ENCODE data around the gene IL4R. TPM values are rescaled to one million over a fixed set of nuclear protein-coding genes. Genes with fewer than 3 reads are reported as not detected.
A peak's percentile ranks its signal among the peaks of the same experiment; 100 is the strongest.

Gene IL4R
- total RNA-seq, 2 experiments from 2014 or later: 73.1 to 82.8 TPM

DNA sequence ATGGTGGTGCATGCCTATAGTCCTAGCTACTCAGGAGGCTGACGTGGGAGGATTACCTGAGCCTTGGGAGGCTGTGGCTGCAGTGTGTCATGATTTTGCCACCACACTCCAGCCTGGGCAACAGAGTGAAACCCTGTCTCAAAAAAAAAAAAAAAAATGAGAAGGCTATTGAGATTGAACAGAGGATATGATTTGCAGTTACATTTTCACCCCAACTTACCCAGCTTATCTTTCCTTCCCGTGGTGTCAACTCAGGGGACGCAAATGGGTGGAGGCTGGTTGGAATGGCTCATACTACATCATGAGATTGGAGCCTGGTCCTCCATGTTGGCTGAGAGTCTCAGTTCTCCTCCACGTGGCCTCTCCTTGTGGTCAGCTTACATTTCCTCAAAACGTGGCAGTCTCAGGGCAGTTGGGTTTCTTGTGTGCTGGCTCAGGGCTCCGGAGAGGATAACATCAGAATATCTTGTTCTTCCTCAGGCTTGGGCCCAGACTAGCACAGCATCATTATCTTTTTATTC lies 28.0 kb upstream of the IL4R start:
- peak overlapping the region; percentile 57; the same call in 1 of the 2 replicates for H2AFZ ChIP-seq (ENCODE audit: low read length)
- ChIA-PET CTCF (ENCODE audit: unreplicated experiment) (interaction anchor here (0.6 kb wide), 1 partner anchor 63 kb away, joined by 3 read pairs; no protein-coding TSS in a partner anchor), POLR2A (interaction anchor here (0.7 to 3.1 kb wide), 5 partner anchors 11 to 761 kb away, joined by 3 to 18 read pairs (median 4); no protein-coding TSS in a partner anchor)
- intact Hi-C loops (cut with micrococcal nuclease; ENCODE audit: unreplicated experiment): no loop called here
- no peaks in the 10 kb centered on the region for H4K20me1 ChIP-seq (ENCODE audit: insufficient read depth, low read length)
- no peaks in the 10 kb centered on the region for H3K36me3 ChIP-seq (ENCODE audit: insufficient read depth, low read length)
- no peak for DNase-seq (ENCODE audit: low spot score)
- no peak overlapping the region for H3K4me2 ChIP-seq (ENCODE audit: low read length)
- no peak overlapping the region for H3K27ac ChIP-seq (ENCODE audit: low read depth, low read length, poor library complexity, severe bottlenecking)
- TF ChIP-seq, protein P1, sequence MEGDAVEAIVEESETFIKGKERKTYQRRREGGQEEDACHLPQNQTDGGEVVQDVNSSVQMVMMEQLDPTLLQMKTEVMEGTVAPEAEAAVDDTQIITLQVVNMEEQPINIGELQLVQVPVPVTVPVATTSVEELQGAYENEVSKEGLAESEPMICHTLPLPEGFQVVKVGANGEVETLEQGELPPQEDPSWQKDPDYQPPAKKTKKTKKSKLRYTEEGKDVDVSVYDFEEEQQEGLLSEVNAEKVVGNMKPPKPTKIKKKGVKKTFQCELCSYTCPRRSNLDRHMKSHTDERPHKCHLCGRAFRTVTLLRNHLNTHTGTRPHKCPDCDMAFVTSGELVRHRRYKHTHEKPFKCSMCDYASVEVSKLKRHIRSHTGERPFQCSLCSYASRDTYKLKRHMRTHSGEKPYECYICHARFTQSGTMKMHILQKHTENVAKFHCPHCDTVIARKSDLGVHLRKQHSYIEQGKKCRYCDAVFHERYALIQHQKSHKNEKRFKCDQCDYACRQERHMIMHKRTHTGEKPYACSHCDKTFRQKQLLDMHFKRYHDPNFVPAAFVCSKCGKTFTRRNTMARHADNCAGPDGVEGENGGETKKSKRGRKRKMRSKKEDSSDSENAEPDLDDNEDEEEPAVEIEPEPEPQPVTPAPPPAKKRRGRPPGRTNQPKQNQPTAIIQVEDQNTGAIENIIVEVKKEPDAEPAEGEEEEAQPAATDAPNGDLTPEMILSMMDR (conservative IDR thresholded peaks at IDR 0.05; ENCODE audit: low read length): no peak
- no peak for TF ChIP-seq EZH2phosphoT487 (IDR thresholded peaks at IDR 0.05; ENCODE audit: borderline replicate concordance, low read depth, low read length)
- no peaks in the 10 kb centered on the region for H3K9me2 ChIP-seq (ENCODE audit: insufficient read depth, low read length)
- peaks cover 28% of the 10 kb centered on the region for H3K4me1 ChIP-seq (ENCODE audit: insufficient read depth, low read length, poor library complexity, severe bottlenecking)
- BruUV-seq (replicated peaks): no TSS peak
- H3K4me3 ChIP-seq (ENCODE audit: low read depth, low read length, poor library complexity, severe bottlenecking): no peak overlapping the region
- H3K79me2 ChIP-seq (ENCODE audit: insufficient read depth, low read depth, low read length): no peaks in the 10 kb centered on the region
- no peaks in the 10 kb centered on the region for H3K9me3 ChIP-seq (ENCODE audit: low read length)

DNA sequence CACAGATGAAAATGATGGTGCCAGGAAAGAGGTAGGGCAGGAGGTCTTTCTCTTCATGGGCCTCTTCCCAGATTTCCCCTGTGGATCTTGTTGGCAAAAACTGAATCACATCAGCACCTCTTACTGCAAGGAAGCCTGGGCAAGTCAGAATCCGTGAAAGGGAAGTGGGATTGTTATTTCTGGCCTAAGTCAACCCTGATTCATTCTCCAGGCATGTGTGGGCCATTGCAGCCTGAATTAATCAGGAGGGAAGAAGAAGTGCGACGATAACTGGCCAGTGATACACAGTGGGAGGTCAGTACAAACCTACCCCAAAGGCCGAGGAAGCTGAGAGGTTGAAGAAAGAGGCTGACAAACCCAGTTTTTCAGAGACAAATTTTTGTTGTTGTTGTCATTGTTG lies 27.3 kb upstream of the IL4R start:
- H2AFZ ChIP-seq (ENCODE audit: low read length): peak overlapping the region; percentile 57; the same call in 1 of the 2 replicates
- no TSS peak for BruUV-seq (replicated peaks)
- POLR2A ChIA-PET: interaction anchor here (0.7 to 3.1 kb wide), 3 partner anchors 11 to 17 kb away, joined by 3 to 18 read pairs (median 15); no protein-coding TSS in a partner anchor

More for the DNA sequence above, 27.3 kb upstream of the IL4R start:
- H3K4me3 ChIP-seq (ENCODE audit: low read depth, low read length, poor library complexity, severe bottlenecking): no peak overlapping the region
- H4K20me1 ChIP-seq (ENCODE audit: insufficient read depth, low read length): no peaks in the 10 kb centered on the region
- no peak overlapping the region for H3K4me2 ChIP-seq (ENCODE audit: low read length)
- peaks cover 28% of the 10 kb centered on the region for H3K4me1 ChIP-seq (ENCODE audit: insufficient read depth, low read length, poor library complexity, severe bottlenecking)
- intact Hi-C loops (cut with micrococcal nuclease; ENCODE audit: unreplicated experiment): no loop called here
- no peaks in the 10 kb centered on the region for H3K79me2 ChIP-seq (ENCODE audit: insufficient read depth, low read depth, low read length)
- no peak overlapping the region for H3K27ac ChIP-seq (ENCODE audit: low read depth, low read length, poor library complexity, severe bottlenecking)
- H3K36me3 ChIP-seq (ENCODE audit: insufficient read depth, low read length): no peaks in the 10 kb centered on the region
- CTCF ChIA-PET (ENCODE audit: unreplicated experiment): no interaction called here
- no peak for TF ChIP-seq EZH2phosphoT487 (IDR thresholded peaks at IDR 0.05; ENCODE audit: borderline replicate concordance, low read depth, low read length)
- TF ChIP-seq, protein P1 (conservative IDR thresholded peaks at IDR 0.05; ENCODE audit: low read length): no peak
- H3K9me3 ChIP-seq (ENCODE audit: low read length): no peaks in the 10 kb centered on the region
- H3K9me2 ChIP-seq (ENCODE audit: insufficient read depth, low read length): no peaks in the 10 kb centered on the region
- DNase-seq (ENCODE audit: low spot score): no peak

All from OCI-LY7 (cell line).